Fibroblast of skin of right quadriceps (primary cell): ENCODE measurements around the gene PREX1.

Source experiments
- DNase-seq: peaks from one replicate; pipeline ENCODE4 v3.0.0-alpha.2; 2013

PREX1 gene

DNA sequence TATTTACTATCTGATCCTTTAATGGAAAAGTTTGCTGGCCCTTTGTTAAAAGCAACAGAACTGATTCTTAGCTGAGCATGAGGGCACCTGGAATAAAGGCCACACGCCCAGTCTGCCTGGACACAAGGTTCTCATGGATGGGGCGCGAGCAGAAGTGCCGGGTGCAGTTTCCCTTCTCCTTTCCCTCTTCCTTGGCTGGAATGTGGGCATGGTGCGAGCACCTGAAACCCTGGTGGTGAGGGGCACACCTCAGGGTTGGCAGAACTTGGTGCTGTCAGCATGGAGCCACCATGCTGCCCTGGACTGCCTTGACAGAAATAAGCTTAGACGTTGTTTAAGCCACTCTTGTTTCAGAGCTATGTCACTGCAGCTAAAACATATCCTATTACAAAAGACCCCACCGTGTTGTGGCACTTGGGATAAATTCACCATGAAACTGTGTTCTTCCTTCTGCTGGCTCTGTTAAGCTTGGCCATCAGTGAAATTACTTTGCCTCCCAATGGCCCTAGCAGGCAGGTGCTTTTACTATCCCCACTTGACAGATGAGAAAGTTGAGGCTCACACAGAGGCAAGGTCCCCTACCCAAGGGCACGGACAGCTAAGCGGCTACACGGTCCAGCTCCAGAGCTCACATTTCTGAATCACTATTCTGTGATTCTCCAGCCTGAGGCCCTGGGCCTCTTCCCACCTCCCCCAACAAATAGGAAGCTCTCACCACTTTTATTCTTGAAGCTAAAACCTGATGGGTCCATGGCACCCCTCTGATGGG lies 115.9 kb downstream of the PREX1 start:
- DNase-seq: no peak

- no peak for DNase-seq
Measured at GRCh38 chr20:48711044-48711428, 116.8 kb downstream of the PREX1 start.

GRCh38 chr20:48710341-48711043 lies 117.3 kb downstream of the PREX1 start:
- DNase-seq: no peak

- no peak for DNase-seq
Measured at GRCh38 chr20:48709744-48710143, 118.1 kb downstream of the PREX1 start.

DNA sequence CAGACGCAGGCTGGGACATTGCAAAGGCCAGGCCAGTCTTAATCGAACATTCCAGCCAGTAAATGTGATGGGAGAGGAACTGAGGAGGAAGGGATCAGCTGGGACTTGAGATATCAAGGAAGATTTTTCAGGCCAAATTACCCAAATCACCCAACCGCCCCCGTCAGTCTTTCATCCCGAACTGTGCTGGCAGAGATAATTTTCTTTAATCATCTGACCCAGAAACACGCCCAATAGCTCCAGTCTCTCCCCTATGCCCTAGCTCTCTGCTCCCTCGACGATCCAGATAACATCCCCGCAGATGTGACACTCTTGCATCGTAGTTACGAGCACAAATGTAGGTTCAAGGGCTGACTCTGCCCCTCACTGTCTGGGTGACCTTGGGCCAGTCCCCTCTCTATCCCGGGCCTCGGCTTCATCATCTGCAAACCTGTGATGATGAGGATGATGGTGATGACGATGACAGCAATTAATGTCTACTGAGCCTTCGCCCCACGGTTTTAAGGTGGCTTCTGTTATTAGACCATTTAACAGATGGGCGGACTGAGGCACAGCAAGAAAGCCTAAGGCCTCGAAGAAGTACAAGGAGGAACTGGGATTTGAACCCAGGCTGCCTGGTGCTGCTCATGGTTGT lies 118.6 kb downstream of the PREX1 start:
- no peak for DNase-seq

- DNase-seq: no peak
Measured at GRCh38 chr20:48708630-48709029, 119.2 kb downstream of the PREX1 start.

DNA sequence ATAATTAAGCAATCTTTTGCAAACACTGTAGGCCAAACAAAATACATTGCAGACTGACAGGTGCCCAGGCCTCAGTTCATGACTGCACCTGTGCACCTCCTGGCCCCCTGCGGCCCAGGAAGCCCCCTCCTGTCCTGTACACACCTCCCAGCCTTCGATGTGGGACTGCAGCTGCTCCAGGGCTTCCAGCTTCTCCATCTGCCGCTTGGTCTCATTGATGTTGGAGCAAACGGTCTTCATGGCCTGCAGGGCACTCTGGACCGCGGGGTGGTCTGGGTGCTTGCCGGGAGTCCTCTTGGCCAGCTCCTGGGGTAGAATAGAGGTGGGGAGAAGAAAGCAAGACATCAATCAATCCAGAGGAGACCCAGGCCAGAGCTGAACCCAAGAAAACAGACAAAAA lies 119.7 kb downstream of the PREX1 start:
- DNase-seq: no peak

DNA sequence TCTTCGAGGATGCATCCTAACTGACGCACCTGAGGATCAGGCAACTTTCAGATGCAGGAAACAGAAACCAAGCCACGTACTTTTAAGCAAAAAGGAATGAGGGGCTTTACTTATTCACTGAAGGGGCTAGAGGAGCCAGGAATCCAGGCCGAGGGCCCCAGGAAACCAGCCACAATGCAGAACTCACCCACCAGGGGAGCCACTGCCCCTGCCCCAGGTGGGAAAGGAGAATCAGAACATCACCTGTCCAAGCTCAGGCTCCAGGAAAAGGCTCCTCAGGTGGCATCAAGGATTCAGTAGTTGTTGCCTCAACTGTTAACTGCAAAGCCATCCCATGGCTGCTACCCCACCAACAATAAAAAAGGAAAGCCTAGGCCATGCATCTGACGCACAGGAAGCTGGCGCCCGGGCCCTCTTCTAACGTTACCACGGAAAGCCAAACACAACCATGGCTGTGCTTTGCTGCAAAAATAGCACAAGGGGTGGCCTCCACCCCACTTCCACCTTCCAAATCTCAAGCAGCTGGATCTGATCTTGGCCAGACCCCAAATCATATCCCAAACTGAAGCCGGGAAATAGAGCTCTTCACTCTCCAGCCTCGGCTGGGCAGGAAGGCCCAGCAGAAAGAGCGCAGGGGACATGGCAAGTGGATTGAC lies 121.0 kb downstream of the PREX1 start:
- no peak for DNase-seq

DNA sequence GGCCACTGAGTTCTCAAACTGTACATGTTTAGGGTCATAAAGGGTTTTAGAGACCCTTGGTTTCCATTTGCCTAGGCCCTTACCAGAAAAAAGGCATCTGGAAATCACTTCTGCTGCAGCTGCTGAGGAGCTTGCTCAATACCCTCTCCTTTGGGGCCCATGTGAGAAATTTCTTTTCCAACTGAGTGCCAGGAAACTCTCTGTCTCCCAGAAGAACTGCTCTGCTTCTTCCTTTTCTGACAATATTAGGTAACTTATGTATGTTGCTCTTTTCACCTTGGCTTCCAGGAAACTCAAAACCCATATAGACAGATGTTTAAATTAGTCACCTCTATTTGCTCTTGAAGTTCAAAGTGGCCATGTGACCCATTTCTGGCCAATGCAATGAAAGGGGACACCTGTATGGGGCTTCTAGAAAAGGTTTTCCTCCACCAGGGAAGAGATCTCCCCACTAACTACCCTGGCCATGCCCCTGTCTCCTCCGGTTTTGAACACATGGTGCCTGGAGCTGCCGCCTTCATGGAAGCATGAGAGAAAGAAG lies 121.6 kb downstream of the PREX1 start:
- peak; percentile 39 for DNase-seq

- DNase-seq: peak; percentile 62
Measured at GRCh38 chr20:48705240-48706115, 122.3 kb downstream of the PREX1 start.

DNA sequence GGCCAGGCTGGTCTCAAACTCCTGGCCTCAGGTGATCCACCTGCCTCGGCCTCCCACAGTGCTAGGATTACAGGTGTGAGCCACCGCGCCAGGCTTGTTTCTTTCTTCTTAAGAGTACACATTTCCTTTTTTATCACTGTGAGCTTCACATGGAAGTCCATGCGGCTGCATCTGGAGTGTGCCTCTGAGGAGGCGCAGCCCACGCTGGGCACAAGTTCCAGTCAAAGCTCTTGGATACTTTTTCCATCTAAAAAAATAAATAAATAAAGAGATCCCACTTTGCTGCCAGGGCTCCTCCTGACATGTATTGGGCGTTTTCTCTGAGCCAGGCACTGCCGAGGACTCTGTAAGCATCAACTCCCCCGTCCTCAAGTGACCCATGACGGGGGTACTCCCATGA lies 123.0 kb downstream of the PREX1 start:
- DNase-seq: no peak

- no peak for DNase-seq
Measured at GRCh38 chr20:48703511-48704219, 124.1 kb downstream of the PREX1 start.

DNA sequence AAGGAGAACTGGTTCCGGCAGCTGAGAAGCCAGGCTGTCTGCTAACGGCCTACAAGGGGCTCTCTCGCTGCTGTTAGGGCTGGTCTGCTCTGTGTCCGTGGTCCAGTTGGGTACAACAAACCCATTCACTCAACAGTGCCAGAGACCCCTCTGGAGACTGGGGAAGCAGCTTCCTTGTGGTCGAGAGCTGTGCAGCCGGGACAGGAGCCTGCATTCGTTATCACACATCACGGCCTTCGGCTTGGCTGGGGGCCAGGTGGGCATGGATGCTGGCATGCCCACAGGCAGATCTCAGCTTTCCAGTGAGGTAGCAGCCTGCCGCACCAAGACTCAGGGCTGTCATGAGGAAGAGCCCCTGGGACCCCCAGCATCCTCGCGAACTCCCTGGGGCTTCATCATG lies 124.7 kb downstream of the PREX1 start:
- no peak for DNase-seq

GRCh38 chr20:48702455-48702913 lies 125.3 kb downstream of the PREX1 start:
- DNase-seq: peak; percentile 38

- DNase-seq: no peak
Measured at GRCh38 chr20:48701702-48702101, 126.1 kb downstream of the PREX1 start.

- DNase-seq: no peak
Measured at GRCh38 chr20:48698507-48699267, 129.1 kb downstream of the PREX1 start.

GRCh38 chr20:48697845-48698491 lies 129.8 kb downstream of the PREX1 start:
- peak; percentile 82 for DNase-seq

DNA sequence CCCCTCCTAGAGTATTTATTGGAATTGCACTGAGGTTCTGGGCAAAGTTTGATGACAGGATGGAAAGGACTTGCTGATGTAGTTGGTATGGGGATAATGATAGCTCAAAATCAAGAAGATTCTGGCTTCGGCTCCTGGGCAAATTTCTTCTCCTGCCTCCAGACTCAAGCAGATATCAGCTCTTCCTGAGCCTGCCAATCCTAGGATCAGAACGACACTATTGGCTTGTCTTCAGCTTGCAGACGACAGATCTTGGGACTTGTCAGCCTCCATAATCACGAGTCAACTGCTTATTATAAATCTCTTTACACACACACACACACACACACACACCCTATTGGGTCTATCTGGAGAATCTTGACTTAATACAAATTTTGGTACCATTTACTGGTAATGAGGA lies 131.1 kb downstream of the PREX1 start:
- no peak for DNase-seq

DNA sequence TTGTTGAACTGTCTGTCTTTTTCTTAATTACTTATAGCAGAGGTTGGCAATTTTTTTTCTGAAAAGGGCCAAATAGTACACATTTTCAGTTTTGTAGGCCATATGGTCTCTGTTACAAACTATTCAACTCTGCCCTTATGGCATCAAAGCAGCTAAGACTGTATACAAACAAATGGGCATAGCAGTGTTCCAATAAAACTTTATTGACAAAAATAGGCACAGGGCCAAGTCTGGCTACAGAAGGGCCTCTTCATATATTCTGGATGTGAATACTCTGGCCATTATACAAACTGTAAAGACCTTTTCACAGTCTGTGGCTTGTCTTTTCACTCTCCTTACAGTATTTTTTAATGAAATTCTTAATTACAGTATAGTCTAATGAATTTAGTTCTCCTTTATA lies 132.1 kb downstream of the PREX1 start:
- no peak for DNase-seq

DNA sequence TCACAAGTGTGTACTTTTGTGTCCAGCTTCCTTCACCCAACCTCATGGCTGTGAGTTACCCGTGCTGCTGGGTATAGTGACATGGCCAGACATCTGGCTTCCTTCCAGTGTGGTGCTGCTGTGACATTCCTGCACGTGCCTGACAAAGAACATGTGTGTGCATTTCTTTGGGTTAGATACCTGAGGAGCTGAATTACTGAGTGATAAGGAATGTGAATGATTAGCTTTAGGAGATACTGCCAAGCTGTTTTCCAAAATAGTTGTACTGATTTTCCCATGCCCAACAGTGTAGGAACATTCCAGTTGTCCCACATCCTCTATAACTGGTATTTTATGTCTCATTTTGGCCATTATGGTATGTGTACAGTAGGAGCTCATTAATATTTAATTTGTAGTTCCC lies 132.5 kb downstream of the PREX1 start:
- peak; percentile 62 for DNase-seq
